HG02571 (cell line): ENCODE results near the gene ABR.
"Not testable (repeated sequence)": the region's sequence is repeated elsewhere in the genome, so short reads cannot be mapped to it uniquely, and the experiment has no call there.

ENCODE experiments used
- ATAC-seq: cut with Tn5 transposase; IDR thresholded peaks from one replicate; pipeline ENCODE4 v1.9.1; 2021; ENCODE audit warnings: mild to moderate bottlenecking, moderate library complexity; ENCODE audit not compliant: unreplicated experiment

The ABR gene

DNA sequence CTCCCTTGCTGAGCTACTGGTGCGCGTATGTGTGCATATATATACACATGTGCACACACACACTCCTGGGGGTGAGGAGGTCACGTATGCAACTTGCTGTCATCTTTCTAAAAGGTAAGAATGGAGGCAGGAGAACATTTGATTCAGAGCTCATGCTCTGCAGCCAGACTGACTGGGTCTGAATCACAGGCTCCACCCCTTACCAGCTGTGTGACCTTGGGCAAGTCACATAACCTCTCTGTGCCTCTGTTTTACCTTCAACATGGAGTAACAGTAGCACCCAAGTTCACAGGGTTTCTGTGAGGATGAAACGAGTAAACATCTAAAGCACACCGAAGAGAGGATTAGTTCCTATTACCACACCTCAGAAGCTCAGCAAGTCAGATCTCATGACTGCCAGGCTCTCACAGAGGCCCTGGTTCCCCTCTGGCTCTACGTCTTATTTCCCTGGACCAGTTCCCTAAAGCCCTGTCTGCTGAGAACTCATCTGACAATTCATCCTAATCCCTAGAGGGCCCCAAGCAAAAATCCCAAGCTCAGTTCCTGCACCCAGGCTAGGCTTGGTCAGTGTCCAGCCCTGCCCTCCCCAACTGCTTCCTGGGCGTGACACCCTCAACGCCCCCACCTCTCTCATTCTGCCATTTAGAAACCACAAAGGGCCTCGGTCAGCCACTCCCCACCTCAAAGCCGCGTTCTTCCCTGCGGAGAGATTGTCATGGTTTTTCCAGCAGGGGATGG, 28.7 kb downstream of the ABR start:
- no peak for ATAC-seq

DNA sequence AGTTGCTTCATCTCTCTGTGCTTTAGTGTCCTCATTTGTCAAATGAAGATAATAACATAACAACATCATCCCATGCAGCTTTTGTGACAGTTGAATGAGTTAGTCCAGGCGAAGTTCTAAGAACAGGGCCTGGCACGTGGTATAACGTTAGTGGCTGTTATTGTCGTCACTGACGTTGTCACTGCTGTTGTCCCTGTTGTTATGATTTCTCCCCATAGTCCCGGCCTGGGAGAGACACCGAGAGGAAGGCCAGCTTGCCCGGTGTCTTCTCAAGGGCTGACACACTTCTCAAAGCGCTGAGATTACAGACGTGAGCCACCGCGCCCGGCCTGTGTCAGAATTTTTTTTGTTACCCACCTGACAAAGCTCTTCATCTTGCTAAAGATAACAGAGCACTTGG, 29.9 kb downstream of the ABR start:
- no peak for ATAC-seq

- ATAC-seq = no peak
Measured at GRCh38 chr17:1147664-1148063, 32.1 kb downstream of the ABR start.

DNA sequence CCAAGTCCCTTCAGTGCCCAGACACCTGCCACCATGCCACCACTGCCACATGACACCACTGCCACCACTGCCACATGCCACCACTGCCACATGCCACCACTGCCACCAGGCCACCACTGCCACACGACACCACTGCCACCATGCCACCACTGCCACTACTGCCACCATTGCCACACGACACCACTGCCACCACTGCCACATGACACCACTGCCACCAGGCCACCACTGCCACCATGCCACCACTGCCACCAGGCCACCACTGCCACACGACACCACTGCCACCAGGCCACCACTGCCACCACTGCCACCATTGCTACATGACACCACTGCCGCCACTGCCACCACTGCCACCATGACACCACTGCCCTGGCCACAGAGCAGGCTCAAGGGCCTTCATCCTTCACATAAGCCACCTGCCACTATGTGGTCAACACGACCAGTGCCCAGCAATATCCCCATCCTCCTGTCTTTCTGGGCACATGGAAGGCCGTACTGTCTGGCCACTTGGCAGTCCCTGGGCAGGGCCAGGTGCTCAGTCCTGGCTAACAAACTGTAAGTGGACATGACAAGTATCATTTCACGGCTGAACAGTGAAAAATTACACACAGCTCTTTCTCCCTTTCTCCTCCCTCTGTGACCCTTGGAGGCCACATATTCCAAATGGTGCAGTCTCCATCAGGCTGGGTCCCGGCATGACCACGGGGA, 33.1 kb downstream of the ABR start:
- no peak for ATAC-seq

DNA sequence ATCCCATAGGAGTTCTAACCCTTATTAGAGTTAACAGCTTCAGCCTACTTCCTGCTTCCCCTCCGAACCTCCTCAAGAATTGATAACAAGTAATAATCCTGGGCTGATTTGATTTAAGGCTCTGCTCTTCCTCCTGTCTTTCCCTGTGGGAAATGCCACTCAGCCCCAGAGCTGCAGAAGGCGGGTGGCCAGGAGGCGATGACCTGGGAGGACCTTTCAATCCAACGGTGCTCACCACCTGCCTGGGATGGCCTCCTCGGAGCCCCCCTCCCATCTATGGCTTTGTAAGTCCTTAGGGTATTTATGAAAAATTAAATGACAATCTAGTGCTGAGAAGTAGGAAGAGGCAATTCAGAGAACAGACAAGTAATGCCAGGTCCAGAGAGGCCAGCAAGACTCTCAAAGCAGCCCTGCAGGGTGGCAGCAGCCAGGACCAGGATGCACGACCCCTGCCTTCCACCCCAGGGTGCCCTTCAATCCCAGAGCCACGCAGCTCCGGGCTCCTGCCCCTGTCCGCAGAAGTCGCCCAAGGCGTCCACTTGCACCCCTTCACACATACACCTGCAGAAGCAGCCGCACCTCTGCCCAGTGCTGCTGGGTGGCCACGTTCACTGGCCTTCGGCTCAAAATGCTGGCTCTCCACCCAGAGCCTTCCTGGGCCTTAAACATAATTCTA, 34.3 kb downstream of the ABR start:
- no peak for ATAC-seq

DNA sequence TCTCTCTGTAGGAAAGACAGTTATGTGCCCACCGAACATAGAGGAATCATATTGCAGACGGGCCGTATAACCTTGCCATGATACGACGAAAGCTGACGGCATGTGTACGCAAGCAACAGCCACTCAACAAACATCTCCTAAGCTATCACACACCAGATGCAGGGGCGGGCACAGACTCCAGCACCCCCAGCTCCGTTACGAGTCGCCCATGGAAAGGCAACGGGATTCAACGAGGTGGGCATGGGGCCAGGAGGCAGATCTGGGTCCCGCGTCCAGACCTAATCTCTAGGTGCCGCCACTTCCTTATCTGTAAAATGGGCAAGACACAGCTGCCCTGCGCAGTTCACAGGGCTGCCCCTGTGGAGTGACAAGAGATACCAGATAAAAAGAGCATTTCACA, 35.6 kb downstream of the ABR start:
- no peak for ATAC-seq

DNA sequence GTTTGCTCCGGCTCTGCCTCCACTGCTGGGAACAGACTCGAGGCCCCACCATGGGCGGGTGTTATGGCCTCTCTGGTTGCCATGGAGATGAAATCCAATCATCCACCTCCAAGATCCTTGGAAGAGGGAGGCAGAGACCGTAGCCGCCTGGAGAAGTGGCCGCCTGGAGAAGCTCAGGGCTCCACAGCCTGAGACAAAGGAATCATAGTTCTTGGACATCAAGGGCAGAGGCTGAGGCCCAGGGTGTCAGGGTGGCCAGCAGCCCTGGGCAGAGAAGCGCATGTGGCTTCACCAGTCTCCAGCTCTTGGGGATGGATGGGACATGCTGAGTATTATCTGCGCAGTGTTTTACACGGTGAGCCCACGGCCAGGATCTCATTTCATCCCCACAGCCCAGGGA, 36.2 kb downstream of the ABR start:
- ATAC-seq = no peak

GRCh38 chr17:1142561-1142971, 37.2 kb downstream of the ABR start:
- no peak for ATAC-seq

- no peak for ATAC-seq
Measured at GRCh38 chr17:1137465-1137894, 42.3 kb downstream of the ABR start.

GRCh38 chr17:1136748-1137147, 43.0 kb downstream of the ABR start:
- no peak for ATAC-seq

DNA sequence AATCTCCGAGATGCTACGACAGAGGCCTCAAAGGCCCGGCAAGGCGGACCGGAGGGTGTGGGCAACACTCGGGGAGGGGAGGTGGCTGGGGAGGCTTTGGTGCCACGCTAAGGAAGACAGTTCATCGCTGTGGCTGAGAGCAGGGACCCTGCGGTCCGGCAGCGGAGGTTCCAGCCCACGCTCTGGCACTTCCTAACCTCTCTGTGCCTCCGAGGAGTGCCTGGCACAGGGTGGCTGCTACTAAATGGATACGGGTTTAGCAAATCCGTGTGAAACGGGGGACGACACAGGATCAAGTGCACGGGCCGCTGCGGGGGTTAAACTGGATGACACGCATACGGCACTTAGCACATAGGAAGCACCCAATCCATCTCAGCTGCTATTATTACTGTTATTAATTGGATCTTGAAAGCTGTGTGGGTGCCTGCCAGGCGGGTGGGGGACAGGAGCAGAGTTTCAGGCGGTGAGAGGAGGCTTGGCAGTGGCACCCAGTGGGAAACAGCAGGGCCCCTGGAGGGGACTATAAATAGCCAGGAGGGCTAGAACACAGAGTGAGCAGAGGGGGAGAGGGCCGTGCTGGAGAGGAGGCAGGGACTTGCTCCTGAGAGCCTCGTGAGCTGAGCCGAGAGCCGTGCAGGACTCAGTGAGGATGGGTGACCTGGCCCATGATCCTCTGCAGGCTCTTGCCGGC, 45.0 kb downstream of the ABR start:
- no peak for ATAC-seq

GRCh38 chr17:1130191-1130590, 49.6 kb downstream of the ABR start:
- ATAC-seq = no peak

- ATAC-seq = not testable (repeated sequence)
Measured at GRCh38 chr17:1128463-1128862, 51.3 kb downstream of the ABR start.

DNA sequence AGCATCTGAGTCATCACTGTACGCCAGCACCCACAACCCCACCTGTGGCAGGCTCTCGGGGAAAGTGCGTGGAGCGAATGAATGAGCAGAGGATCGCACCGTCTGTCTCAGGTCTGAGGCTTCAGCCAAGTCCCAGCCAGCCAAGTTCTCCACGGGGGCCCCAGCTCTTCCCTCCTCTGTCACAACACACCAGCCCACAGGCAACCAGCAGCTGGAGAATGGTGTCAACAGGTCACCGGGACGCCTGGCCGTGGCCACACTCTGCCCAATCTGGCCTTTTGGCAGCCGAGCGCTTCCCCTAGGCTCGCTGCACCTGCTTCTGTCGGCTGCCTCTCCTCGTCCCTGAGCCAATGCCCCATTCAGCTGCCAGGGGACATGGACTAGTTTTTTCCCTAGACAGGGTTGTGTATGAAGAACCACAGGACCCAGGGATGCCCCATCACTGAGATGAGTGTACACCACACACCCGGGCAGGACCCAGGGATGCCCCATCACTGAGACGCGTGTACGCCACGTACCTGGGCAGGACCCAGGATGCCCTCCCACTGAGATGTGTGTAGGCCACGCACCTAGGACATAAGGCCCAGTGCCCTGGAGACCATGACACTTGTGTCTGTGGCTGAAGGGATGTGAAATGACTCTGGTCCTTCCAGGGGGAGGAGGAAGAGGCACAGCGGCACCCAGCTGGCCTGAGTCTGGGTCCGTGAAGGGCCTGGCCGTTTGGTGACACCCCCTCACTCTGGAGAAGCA, 52.8 kb downstream of the ABR start:
- ATAC-seq = no peak

GRCh38 chr17:1126250-1126797, 53.5 kb downstream of the ABR start:
- no peak for ATAC-seq

DNA sequence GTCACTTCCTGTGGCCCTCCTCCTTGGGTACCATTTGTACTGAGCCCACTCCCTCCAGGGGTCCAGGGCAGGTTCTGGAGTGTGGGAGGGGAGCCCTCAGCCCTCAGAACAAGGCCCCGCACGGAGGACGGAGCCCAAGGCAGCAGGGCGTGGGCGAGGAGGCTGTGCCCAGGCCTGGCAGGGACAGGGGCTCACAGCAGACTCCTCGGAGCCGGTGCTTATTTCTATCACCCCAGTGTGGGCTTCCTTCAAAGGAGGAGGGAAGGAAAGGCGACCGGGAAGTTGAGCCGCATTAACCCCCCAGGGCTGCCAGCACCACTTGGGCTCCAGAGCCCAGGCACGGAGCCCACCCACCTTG, 54.0 kb downstream of the ABR start:
- ATAC-seq = no peak

DNA sequence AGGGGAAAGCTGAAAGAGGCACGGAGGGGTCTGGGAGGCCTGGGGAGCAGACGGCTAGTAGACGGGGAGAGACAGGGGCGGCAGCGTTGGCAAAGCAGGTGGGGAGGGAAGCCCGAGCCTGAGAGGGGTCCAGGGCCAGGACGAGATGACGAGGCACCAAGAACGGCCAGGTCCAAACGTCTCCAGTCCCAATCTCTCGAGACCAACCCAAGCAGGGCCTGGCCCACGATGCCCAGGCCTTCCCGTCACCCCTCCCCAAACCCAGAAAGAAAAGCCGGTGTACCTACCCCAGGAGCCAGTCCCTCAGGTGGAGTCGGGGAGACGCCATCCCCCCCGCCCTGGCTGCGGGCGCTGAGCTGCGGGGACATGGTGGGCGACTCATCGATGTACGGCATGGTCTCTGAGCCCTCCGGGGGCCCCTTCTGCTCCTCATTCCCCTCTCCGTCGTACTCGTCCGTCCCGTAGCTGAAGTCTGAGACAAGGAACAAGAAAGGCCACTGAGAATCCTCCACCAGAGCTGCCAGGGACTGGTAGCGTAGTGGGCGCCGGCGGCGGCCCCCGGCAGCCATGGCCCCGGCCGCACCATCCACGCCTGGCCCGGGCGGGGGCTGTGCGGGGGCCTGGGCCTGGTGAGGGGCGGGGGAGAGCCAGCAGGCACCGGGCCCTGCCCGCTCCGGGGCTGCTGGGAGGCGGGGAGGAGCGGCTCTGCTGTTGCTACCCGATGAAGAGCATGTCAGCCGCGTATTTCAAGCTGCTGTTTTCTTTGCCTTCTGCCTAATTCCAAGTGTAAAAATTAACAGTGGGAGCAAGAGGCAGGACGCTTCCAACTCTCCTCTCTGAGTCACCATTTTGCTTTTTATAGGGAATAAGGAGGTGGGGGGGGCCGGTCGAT, 54.6 kb downstream of the ABR start:
- no peak for ATAC-seq

DNA sequence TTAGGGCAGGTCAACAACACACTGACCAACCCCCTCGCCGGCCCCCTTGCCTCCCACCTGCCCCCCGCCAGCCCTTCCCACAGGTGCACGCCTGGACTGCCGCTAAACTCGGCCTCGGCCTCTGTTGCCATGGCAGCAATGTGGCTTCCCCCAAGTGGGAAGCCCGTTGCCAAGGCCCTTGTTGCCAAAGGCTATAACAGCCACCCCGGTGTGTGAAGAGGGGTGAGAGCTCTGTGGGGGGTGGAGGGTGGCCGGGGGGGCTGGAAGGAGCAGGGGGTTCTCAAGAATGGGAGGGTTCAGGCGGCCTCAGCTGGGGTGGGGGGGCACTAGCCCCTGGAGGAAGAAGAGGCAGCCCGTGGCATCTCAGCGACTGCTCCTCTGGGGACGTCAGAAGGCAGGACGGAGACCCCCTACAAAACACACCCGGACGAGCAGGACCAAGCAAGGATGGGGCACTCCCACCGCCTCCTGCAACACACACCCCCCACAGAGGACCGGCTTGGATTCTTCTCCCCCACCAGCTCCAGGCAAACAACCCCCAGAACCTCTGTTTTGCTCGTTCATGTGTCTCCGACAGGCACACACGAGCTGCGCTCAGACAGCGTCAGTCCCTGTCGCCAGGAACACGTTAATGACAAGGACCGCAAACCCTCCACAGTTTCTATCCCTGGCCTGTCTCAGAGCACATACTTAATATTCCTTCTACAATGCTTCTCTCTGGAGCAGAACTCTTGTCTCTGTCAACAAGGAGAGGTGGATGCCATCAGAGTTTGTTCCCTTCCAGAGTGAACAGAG, 55.7 kb downstream of the ABR start:
- ATAC-seq = no peak

DNA sequence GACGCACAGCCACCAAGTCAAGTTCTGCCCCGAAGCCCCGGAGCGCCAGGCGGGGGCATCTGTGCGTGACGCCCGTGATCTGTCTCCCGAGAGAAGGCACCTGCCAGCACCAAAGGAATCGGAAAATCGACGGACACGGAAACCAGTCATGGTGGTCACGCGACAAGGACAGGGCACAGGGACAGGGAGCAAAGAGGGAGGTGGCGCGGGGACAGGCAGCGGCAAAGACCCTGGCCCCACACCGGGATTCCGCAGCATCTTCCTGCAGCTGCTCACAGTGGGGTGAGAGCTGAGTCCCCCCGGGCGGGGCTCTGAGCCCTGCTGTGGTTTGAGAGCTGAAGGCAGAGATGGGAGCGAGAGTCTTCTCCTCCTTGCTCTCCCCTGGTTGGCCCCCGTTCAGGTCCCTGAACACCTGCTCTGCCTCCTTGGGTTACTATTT, 56.4 kb downstream of the ABR start:
- ATAC-seq = no peak
